HEK293 (cell line): Measurements from ENCODE around the gene OSCP1.

Experiments used
- CTCF ChIA-PET: fragments of 350-600 bp; formaldehyde crosslinking; extraction: SDS; loops from one replicate; lab custom pipeline; 2021; ENCODE audit warnings: antibody characterized with exemption; lab: Yijun Ruan, JAX
- POLR2A ChIA-PET: fragments of 300-600 bp; formaldehyde crosslinking; extraction: SDS; loops from one replicate; lab custom pipeline; 2020; ENCODE audit warnings: antibody characterized with exemption, inconsistent platforms; lab: Yijun Ruan, JAX
- H3K27ac ChIP-seq: fragments of 200-500 bp; sonication (Bioruptor generic); 2 replicates; pipeline ENCODE4 v1.5.1; 2014; ENCODE audit warnings: low read depth, low read length, control low read depth, inconsistent platforms; ENCODE audit errors: extremely low read depth
- H3K36me3 ChIP-seq, 2 experiments: fragments of 200-500 bp in 1 of 2; sonication (Bioruptor generic) in 1 of 2; 1 replicate in 1 of 2; 2 replicates in 1 of 2; pipeline ENCODE4 v1.5.1; 2014 to 2017; ENCODE audit warnings: inconsistent platforms in 2 of 2, low read length in 2 of 2; ENCODE audit not compliant: control insufficient read depth in 2 of 2, insufficient read depth in 1 of 2
- H3K4me1 ChIP-seq: fragments of 200-500 bp; sonication (Bioruptor generic); 2 replicates; pipeline ENCODE4 v1.5.1; 2014; ENCODE audit warnings: mild to moderate bottlenecking, low read length, inconsistent platforms; ENCODE audit not compliant: control insufficient read depth, insufficient read depth
- H3K4me3 ChIP-seq: 2 replicates; pipeline ENCODE4 v1.5.1; 2011; ENCODE audit warnings: low read depth, mild to moderate bottlenecking, control low read depth, low read length, moderate library complexity
- H3K9me3 ChIP-seq: fragments of 200-500 bp; sonication (Bioruptor generic); 2 replicates; pipeline ENCODE4 v1.5.1; 2014; ENCODE audit warnings: low read depth, low read length, inconsistent platforms; ENCODE audit not compliant: control insufficient read depth, insufficient read depth
- HIC1 ChIP-seq: fragments of 450-650 bp; formaldehyde crosslinking; IDR thresholded peaks from 2 replicates; pipeline ENCODE4 v1.5.1; 2016; ENCODE audit warnings: missing biosample characterization, missing genetic modification characterization
- IKZF3 ChIP-seq: fragments of 450-650 bp; IDR thresholded peaks from 2 replicates; pipeline ENCODE4 v1.5.0; 2018; ENCODE audit warnings: missing biosample characterization, mild to moderate bottlenecking, missing genetic modification characterization, moderate library complexity
- INSM2 ChIP-seq: fragments of 450-650 bp; formaldehyde crosslinking; IDR thresholded peaks from 2 replicates; pipeline ENCODE4 v1.5.1; 2016; ENCODE audit warnings: missing biosample characterization, missing genetic modification characterization
- KLF10 ChIP-seq: fragments of 450-650 bp; IDR thresholded peaks from 2 replicates; pipeline ENCODE4 v1.5.1; 2018; ENCODE audit warnings: missing biosample characterization, mild to moderate bottlenecking, missing genetic modification characterization
- PRDM1 ChIP-seq: fragments of 450-650 bp; formaldehyde crosslinking; IDR thresholded peaks from 2 replicates; pipeline ENCODE4; 2016; ENCODE audit warnings: missing biosample characterization, missing genetic modification characterization
- REPIN1 ChIP-seq: fragments of 450-650 bp; formaldehyde crosslinking; IDR thresholded peaks from 2 replicates; pipeline ENCODE4 v1.5.1; 2017; ENCODE audit warnings: missing biosample characterization, missing genetic modification characterization, low read depth
- SP7 ChIP-seq: fragments of 450-650 bp; formaldehyde crosslinking; IDR thresholded peaks from 2 replicates; pipeline ENCODE4 v1.5.1; 2016; ENCODE audit warnings: missing biosample characterization, missing genetic modification characterization
- TRIM28 ChIP-seq: IDR thresholded peaks from 2 replicates; pipeline ENCODE4 v1.6.1; 2011; ENCODE audit warnings: low read length, control low read depth, borderline replicate concordance
- YY1 ChIP-seq: fragments of 450-650 bp; formaldehyde crosslinking; IDR thresholded peaks from 2 replicates; pipeline ENCODE4 v1.5.1; 2018; ENCODE audit warnings: missing biosample characterization, missing genetic modification characterization
- ZBTB26 ChIP-seq: fragments of 450-650 bp; formaldehyde crosslinking; optimal IDR thresholded peaks from 2 replicates; pipeline ENCODE3; 2016; ENCODE audit warnings: missing biosample characterization, mild to moderate bottlenecking, missing genetic modification characterization
- ZBTB8A ChIP-seq: fragments of 450-650 bp; formaldehyde crosslinking; IDR thresholded peaks from 2 replicates; pipeline ENCODE4 v1.5.1; 2016; ENCODE audit warnings: missing biosample characterization, missing genetic modification characterization
- ZFP3 ChIP-seq: fragments of 450-650 bp; formaldehyde crosslinking; IDR thresholded peaks from 2 replicates; pipeline ENCODE4 v1.5.1; 2016; ENCODE audit warnings: low read depth, missing biosample characterization, missing genetic modification characterization
- ZNF324 ChIP-seq: fragments of 450-650 bp; formaldehyde crosslinking; IDR thresholded peaks from 2 replicates; pipeline ENCODE4 v1.5.1; 2016; ENCODE audit warnings: missing biosample characterization, missing genetic modification characterization
- ZNF404 ChIP-seq: fragments of 450-650 bp; formaldehyde crosslinking; IDR thresholded peaks from 2 replicates; pipeline ENCODE4 v1.5.1; 2017; ENCODE audit warnings: missing biosample characterization, missing genetic modification characterization
- ZNF416 ChIP-seq: fragments of 450-650 bp; formaldehyde crosslinking; IDR thresholded peaks from 2 replicates; pipeline ENCODE4 v1.5.1; 2016; ENCODE audit warnings: missing biosample characterization, missing genetic modification characterization
- ZNF426 ChIP-seq: fragments of 450-650 bp; formaldehyde crosslinking; IDR thresholded peaks from 2 replicates; pipeline ENCODE4 v1.5.1; 2017; ENCODE audit warnings: missing biosample characterization, missing genetic modification characterization, mild to moderate bottlenecking, inconsistent platforms, moderate library complexity
- ZNF433 ChIP-seq: fragments of 450-650 bp; formaldehyde crosslinking; IDR thresholded peaks from 2 replicates; pipeline ENCODE4 v1.5.1; 2016; ENCODE audit warnings: missing biosample characterization, missing genetic modification characterization, low read depth
- ZNF529 ChIP-seq: fragments of 450-650 bp; formaldehyde crosslinking; IDR thresholded peaks from 2 replicates; pipeline ENCODE4 v1.5.1; 2017; ENCODE audit warnings: missing genetic modification characterization, missing biosample characterization; ENCODE audit not compliant: insufficient replicate concordance
- ZNF555 ChIP-seq: fragments of 450-650 bp; formaldehyde crosslinking; conservative IDR thresholded peaks from 2 replicates; pipeline ENCODE4 v1.5.1; 2017; ENCODE audit warnings: missing biosample characterization, mild to moderate bottlenecking, missing genetic modification characterization, inconsistent platforms
- ZNF596 ChIP-seq: fragments of 450-650 bp; IDR thresholded peaks from 2 replicates; pipeline ENCODE4 v1.5.0; 2018; ENCODE audit warnings: missing biosample characterization, mild to moderate bottlenecking, missing genetic modification characterization, moderate library complexity
- ZNF600 ChIP-seq: fragments of 450-650 bp; formaldehyde crosslinking; IDR thresholded peaks from 2 replicates; pipeline ENCODE4 v1.5.1; 2016; ENCODE audit warnings: missing biosample characterization, missing genetic modification characterization
- ZNF785 ChIP-seq: fragments of 450-650 bp; formaldehyde crosslinking; IDR thresholded peaks from 2 replicates; pipeline ENCODE4 v1.5.1; 2016; ENCODE audit warnings: missing biosample characterization, missing genetic modification characterization
- ZNF843 ChIP-seq: fragments of 450-650 bp; formaldehyde crosslinking; IDR thresholded peaks from 2 replicates; pipeline ENCODE4 v1.5.1; 2016; ENCODE audit warnings: missing biosample characterization, missing genetic modification characterization
- ZSCAN23 ChIP-seq: fragments of 450-650 bp; formaldehyde crosslinking; IDR thresholded peaks from 2 replicates; pipeline ENCODE4 v1.5.1; 2016; ENCODE audit warnings: missing biosample characterization, missing genetic modification characterization
- TF ChIP-seq, protein P1 (sequence below): fragments of 450-650 bp; formaldehyde crosslinking; IDR thresholded peaks from 2 replicates; pipeline ENCODE4 v1.5.1; 2017; ENCODE audit warnings: missing biosample characterization, missing genetic modification characterization
- TF ChIP-seq, protein P2 (sequence below): fragments of 450-650 bp; formaldehyde crosslinking; IDR thresholded peaks from 2 replicates; pipeline ENCODE4 v1.5.1; 2016; ENCODE audit warnings: missing biosample characterization, missing genetic modification characterization
- TF ChIP-seq, protein P3 (sequence below): fragments of 450-650 bp; formaldehyde crosslinking; IDR thresholded peaks from 2 replicates; pipeline ENCODE4 v1.5.1; 2016; ENCODE audit warnings: missing biosample characterization, missing genetic modification characterization

The OSCP1 gene

DNA sequence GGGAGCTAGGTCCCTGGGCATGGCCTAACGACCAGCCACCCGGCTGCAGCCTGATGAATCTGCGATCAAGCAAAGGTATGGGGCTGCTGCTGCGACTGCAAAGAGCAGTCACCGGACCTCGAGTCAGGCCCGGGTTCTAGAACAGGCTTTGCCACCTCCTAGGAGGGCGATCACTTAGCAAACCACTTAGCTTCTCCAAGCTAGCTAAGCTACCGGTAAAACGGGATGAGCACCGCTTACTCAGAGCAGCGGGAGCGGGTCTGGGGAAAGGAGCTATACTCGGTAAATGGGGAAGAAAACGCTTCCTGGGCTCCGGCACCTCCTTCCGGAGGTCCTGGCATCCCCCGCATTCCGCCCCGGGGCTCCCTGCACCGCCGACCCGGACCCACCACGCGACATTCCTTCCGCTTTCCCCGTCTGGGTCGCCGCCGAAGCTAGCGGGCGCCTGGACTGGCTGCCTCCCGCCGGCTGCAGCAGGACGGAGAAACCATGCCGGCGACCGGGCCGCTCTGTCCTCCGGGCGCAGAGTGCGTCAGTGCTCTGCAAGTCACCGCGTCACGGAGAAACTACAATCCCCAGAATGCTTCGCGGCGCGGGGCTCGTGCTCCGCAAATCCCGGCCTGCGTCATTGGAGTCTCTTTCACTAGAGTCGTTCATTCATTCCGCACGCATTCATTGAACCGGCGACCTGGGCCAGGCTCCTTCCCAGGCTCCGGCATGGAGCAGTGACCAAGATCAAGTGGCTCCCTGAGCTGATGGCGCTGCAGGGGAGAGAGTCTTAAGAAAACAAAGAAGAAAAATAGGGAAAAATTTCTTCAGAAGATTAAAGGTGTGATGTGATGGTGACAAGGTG, 52.6 kb downstream of the OSCP1 start, which contains the start of gene LSM10:
Gene LSM10 (minus strand): TSS at position 531 of the 853 bp plus-strand sequence. CDS start 3,779 bp downstream, outside the sequence.
- Histone ChIP-seq H3K27ac (peak within 1 kb of the TSS; percentile 51; the same call in 1 of the 2 replicates), H3K4me3 (peak within 1 kb of the TSS; percentile 58), H3K4me1 (no peaks in the 10 kb centered on the region), H3K36me3 (peaks cover under 1 to 18% of the 10 kb centered on the region in 2 experiments; a peak in 2 of 3 replicates), H3K9me3 (no peaks in the 10 kb centered on the region)
- ChIA-PET CTCF (interaction anchor here (0.6 to 1.2 kb wide), 8 partner anchors 9 to 244 kb away, joined by 3 to 7 read pairs (median 4); no protein-coding TSS in a partner anchor), POLR2A (interaction anchor here (0.6 to 7.2 kb wide), 10 partner anchors 9 to 248 kb away, joined by 3 to 103 read pairs (median 6); partner anchors contain the start of genes OSCP1, STK40 and TRAPPC3)
- no peak for TF ChIP-seq ZNF416 (tag by site-specific recombination)
- no peak for TF ChIP-seq ZNF785 (tag by site-specific recombination)
- no peak for TF ChIP-seq ZSCAN23 (tag by site-specific recombination)
- no peak for TF ChIP-seq ZNF426
- TF ChIP-seq ZNF529 (tag by site-specific recombination), result no peak
- TF ChIP-seq SP7, result peak; percentile 70
- no peak for TF ChIP-seq ZFP3
- peak; percentile 50; the same call in 1 of the 2 replicates for TF ChIP-seq PRDM1 (tag by site-specific recombination)
- TF ChIP-seq, protein P1, sequence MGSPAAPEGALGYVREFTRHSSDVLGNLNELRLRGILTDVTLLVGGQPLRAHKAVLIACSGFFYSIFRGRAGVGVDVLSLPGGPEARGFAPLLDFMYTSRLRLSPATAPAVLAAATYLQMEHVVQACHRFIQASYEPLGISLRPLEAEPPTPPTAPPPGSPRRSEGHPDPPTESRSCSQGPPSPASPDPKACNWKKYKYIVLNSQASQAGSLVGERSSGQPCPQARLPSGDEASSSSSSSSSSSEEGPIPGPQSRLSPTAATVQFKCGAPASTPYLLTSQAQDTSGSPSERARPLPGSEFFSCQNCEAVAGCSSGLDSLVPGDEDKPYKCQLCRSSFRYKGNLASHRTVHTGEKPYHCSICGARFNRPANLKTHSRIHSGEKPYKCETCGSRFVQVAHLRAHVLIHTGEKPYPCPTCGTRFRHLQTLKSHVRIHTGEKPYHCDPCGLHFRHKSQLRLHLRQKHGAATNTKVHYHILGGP (tag by site-specific recombination), result no peak
- TF ChIP-seq ZNF600 (tag by site-specific recombination), result peak; percentile 95
- TF ChIP-seq, protein P2, sequence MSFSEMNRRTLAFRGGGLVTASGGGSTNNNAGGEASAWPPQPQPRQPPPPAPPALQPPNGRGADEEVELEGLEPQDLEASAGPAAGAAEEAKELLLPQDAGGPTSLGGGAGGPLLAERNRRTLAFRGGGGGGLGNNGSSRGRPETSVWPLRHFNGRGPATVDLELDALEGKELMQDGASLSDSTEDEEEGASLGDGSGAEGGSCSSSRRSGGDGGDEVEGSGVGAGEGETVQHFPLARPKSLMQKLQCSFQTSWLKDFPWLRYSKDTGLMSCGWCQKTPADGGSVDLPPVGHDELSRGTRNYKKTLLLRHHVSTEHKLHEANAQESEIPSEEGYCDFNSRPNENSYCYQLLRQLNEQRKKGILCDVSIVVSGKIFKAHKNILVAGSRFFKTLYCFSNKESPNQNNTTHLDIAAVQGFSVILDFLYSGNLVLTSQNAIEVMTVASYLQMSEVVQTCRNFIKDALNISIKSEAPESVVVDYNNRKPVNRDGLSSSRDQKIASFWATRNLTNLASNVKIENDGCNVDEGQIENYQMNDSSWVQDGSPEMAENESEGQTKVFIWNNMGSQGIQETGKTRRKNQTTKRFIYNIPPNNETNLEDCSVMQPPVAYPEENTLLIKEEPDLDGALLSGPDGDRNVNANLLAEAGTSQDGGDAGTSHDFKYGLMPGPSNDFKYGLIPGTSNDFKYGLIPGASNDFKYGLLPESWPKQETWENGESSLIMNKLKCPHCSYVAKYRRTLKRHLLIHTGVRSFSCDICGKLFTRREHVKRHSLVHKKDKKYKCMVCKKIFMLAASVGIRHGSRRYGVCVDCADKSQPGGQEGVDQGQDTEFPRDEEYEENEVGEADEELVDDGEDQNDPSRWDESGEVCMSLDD (tag by site-specific recombination), result no peak
- no peak; the same call in 1 of the 2 replicates for TF ChIP-seq KLF10 (tag by site-specific recombination)
- TF ChIP-seq REPIN1, result 0 out of 2 replicates have a peak, but pooled peaks have one; percentile 19
- TF ChIP-seq TRIM28, result no peak
- TF ChIP-seq ZNF596, result no peak
- TF ChIP-seq ZBTB8A, result peak; percentile 60
- TF ChIP-seq ZBTB26 (tag by site-specific recombination), result peak; percentile 77
- TF ChIP-seq ZNF555 (tag by site-specific recombination), result no peak
- TF ChIP-seq HIC1 (tag by site-specific recombination), result peak; percentile 37; the same call in 1 of the 2 replicates
- TF ChIP-seq ZNF324, result 0 out of 2 replicates have a peak, but pooled peaks have one; percentile 34
- TF ChIP-seq, protein P3, sequence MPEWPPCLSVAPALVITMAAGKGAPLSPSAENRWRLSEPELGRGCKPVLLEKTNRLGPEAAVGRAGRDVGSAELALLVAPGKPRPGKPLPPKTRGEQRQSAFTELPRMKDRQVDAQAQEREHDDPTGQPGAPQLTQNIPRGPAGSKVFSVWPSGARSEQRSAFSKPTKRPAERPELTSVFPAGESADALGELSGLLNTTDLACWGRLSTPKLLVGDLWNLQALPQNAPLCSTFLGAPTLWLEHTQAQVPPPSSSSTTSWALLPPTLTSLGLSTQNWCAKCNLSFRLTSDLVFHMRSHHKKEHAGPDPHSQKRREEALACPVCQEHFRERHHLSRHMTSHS, result no peak
- TF ChIP-seq YY1 (tag by site-specific recombination), result peak; percentile 68; the same call in 1 of the 2 replicates
- TF ChIP-seq ZNF433, result no peak
- no peak for TF ChIP-seq INSM2 (tag by site-specific recombination)
- TF ChIP-seq ZNF843 (tag by site-specific recombination), result no peak; the same call in none of the 2 replicates
- peak; percentile 58; the same call in 1 of the 2 replicates for TF ChIP-seq IKZF3 (tag by site-specific recombination)
- TF ChIP-seq ZNF404 (tag by site-specific recombination), result no peak
